GM15510 (cell line): ENCODE results near the gene HOXD8.

ENCODE experiments used
- POLR2A ChIP-seq: IDR thresholded peaks from 3 replicates; pipeline ENCODE4 v1.6.1; 2011; ENCODE audit warnings: borderline replicate concordance; ENCODE audit not compliant: insufficient read length; ENCODE audit errors: extremely low read depth

Gene HOXD8

DNA sequence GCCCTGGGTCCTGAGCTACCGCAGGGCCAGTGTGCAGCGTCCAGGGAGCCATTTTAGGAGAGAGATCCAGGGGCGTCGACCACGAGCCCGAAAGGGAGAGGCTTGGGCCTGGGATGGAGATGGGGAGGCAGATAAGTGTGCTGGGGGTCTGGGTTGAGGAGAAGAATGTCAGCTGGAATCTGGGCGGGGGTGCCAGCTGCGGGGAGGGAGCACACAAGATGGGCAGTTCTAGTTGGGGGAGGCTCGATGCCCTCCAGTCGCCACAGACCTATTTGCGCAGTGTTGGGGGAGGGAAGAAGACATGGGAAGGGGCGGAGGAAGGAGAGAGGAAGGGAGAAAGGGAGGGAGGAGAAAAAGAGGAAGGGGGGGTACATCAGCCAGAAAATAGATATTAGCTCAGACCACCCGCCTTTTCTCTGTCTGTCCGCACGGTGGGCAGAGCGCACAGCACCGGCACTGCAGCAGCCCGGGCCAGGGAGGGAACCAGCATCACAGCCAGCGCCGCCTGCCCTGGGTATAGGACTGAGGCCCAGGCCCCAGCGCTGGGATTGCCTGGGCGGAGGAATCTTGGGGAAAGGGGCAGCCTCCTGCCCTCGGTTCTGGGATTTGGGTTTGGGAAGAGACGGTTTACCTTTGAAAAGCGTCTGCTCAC, 24.3 kb upstream of the HOXD8 start:
- TF ChIP-seq POLR2A: no peak

DNA sequence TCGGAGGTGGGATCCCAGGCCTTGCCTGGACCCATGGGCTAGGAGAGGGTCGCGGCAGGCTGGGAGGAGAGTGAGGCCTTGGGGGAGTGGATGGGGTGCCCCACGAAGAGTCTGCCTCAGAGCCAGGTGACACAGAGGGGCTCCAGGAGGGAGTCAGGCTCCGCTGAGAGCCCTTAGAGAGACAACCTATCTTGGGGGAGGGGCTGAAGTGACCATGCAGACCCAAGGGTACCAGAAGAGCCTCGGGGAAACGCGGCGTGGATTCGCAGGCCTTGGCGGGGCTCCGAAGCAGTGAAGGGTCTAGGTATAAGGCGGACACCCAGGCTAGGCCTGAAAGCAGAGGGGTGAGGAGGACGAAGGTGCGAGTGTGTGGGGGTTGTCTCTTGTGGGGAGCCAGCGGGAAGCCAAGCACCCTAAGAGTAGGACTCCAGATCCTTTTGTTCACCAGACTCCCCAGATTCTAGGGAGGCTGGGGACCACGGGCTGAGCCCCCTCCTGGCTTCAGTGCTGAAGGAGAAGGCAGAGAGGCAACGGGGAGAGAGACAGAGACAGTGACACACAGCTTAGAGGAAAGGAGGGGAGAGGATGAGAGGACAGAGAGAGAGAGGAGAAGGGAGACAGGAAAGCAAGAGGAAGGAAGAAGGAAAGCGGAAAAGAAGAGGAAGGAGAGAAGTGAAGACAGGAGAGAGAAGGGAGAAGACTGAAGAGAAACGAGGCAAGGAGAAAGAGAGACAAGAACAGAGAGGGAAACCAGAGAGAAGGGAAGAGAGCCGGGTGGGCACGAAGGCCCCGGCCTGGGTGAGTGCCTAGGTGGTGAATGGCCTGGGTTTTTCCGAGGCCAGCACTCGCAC, 23.6 kb upstream of the HOXD8 start:
- no peak for TF ChIP-seq POLR2A

DNA sequence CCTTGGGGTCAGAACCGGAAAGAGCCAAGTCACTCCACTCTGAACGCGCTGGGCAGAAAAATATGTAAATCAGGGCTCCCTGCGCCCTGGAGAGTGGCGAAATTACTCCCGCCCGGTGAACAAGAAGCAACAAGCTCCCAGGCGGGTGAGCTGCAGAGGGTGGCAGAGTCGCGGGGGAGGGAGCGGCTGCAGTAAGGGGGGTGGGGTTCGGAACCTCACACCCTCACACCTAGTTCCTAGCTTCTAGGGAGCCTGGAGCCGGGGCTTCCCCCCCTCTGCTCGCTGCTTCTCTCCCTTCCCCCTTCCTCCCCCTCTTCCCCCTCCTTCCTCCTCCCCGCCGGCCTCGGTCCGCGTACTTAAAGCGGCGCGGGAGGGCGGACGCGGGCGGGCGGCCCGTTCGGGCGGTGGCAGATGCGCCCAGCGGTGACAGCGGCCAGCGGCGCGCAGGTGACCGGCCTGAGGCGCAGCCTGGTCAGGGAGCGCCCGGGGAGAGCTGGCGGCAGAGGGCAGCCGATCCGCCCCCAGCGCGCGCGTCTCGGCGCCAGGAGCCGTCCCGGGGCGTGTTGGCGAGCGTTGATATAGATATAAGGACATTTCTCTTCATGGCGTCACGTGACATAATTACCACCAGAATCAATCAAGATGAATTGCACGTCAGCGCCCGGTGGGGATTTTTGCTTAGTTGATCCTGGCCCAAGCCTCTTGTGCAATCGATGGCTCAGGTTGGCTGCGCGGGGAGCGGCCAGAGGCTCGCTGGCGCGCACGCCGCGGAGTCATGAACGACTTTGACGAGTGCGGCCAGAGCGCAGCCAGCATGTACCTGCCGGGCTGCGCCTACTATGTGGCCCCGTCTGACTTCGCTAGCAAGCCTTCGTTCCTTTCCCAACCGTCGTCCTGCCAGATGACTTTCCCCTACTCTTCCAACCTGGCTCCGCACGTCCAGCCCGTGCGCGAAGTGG, 22.6 kb upstream of the HOXD8 start, which contains the start of gene HOXD11:
Gene HOXD11 (plus strand): TSS at position 700 of the 959 bp plus-strand sequence. CDS start 76 bp downstream, at position 776.
- TF ChIP-seq POLR2A: no peak

DNA sequence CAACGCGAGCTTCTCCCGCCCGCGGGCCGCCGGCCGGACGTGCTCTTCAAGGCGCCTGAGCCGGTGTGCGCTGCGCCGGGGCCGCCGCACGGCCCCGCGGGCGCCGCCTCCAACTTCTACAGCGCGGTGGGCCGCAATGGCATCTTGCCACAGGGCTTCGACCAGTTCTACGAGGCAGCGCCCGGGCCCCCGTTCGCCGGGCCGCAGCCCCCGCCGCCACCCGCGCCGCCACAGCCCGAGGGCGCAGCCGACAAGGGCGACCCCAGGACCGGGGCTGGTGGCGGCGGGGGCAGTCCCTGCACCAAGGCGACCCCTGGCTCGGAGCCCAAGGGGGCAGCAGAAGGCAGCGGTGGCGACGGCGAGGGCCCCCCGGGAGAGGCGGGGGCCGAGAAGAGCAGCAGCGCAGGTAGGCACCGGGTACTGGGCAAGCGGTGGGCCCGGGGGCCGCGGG, 21.7 kb upstream of the HOXD8 start:
- no peak for TF ChIP-seq POLR2A

DNA sequence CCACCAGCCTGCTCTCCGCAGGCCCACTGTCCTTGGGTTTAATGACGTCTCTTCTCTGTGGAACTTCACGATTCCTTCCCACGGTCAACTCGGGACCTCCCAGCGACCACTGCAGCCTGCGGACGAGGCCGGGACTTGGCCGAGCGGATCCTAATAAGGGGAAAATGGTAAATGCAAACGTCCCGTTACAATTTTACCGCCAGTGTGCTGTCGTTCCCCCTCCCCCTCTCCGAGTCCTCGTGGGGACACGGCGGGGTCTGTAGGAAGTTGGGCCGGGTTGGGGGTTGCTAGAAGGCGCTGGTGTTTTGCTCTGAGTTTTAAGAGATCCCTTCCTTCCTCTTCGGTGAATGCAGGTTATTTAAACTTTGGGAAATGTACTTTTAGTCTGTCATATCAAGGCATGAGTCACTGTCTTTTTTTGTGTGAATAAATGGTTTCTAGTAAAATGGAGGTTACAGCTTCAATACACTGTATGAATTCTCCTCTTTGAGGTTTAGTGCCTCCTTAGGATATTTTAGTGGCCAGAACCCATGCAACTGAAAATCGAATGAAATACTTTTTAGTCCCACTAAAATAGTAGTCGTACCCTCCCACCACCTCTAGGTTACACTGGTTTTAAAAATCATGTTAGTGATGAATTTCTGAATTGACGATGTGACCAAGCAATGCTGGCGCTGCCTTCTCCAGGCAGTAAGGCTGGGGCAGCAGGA, 20.2 kb upstream of the HOXD8 start:
- TF ChIP-seq POLR2A: no peak

DNA sequence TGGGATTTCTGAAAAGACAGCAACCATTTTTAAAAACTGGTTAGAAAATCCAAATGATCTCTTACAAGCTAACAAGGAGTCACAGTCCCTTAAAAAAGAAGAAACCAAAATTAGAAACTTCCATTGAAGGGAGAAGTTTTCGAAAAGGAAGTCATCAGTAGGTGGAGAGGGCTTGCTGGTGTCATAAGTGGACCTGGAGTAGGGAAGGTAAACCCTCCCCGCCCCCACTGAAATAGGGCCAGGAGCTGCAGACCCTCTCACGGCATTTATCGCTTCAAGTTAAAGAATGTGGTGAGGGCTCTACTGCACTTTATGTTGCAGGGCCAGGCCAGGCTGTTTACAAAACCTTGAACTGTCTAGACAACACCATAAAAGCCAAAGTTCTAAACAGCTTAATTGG, 19.6 kb upstream of the HOXD8 start:
- no peak for TF ChIP-seq POLR2A

DNA sequence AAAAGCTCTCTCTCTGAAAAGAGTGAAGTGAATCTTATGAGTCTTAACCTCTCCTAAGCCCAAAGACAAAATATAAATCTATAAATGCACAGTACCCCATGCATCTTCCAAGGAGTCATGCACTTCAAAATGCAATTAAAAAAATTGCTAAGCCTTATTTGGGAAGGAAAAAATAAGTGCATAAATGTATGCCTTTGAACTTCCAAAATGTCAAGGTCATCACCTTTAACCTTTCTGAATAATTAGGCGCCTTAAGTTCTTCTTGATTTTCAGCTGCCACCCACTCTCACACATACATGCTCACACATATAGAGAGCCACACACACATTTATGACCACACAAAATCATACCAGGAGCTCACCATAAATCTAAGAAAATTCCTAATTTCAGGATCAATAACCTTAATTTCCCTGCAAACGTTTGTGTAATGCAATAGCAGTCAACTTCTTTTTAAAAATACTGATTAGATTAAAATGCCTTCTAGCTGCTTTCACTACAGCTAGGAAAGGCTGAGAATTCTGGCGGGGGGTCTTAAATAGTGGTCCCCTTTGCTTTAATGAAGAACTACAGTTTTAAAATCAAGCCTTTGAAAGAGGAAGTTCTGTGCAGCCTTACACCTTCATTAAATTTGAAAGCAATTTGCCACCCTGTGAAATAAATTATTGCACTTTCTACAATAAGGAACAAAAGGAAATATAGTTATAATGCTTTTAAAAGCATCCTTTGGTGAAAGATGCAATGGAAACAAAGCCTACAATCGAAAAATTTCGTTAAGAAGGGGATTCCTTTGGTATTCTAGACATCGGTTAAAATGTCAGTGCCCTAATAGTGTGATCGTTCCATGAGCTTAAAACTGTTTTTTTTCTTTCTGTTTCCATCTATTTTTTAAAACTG, 18.8 kb upstream of the HOXD8 start:
- TF ChIP-seq POLR2A: no peak

DNA sequence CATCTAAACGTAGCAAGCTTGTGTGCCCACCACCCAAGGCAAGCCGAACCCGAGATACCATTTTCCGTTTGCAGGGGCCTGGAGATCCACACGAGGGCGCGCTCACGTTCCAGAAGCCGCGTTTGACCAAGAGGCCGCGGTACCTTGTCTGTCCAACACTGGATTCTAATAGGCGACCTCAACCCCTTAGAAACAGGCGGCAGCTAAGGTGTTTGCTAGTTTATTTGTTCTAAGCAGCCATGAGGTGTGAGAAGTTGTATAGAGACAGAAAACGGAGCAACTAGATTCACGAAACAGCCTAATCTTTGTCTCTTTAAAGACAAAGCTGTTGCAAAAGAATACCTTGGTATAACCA, 18.2 kb upstream of the HOXD8 start:
- no peak for TF ChIP-seq POLR2A

DNA sequence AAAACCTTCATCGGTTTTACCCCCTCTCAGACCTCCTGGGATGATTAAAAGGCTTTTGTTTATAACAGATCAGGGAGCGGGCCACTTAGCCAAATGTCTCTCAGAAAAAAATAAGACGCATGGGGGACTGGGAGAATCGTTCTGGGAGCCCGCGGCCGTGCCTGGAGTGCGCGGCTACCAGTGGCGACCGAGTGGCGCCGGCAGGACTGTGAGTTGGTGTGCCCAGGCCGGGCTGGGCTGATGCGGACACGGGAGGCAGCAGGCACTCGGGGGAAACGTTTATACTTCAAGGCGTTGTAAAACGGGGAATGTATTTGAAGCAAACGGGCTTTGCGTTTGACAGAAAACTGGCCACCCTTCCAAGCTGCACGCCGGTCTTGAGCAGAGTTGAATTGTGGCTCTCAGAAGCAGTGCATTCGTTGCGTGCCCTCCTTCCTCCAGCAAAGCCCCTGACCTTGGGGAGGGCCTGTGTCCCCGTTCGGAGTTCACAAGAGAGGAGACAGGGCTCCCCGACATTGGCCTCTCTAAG, 17.6 kb upstream of the HOXD8 start:
- no peak for TF ChIP-seq POLR2A

DNA sequence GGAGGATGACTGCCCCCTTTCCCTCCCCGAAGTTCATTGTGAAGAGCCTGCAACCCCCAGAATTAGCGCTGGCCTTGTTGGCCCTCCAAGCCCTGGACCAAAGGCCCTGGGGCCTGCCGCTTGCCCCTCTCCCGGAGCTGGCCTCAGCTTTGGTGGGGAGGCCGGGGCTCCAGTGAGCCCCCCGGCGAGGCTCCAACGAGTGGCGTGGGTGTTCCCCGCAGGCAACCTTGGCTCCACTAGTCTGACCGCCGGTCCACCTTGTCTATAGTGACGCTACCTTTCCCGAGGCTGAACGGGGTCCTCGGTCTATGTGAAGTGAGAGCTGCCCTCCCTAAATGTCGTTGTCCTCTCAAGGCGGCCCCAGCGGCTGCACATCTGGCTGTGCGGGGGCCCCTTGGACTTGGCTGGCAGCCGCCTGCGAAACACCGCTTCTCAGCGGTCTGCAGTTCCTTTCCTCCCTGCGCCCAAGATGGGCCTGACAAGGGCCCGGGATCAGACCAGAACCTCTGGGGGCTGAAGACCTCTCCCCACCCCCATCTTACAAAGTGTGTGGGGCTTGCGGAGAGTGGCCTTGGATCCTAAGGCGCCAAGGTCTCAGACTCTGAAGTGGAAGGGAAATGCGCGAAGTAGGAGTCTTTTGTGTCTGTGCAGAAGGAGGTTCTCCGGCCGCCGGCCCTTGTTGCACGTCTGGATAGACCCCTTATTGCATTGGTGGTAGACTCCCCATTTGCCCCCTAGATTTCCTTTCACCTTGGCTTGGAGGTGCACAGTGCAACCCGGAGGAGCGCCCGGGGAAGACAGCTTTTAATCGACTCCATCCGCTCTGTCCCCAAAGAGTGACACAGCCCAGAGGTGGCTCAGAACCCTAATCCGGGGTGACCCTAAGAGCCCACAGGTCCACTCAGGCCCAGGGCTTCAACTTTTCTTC, 16.9 kb upstream of the HOXD8 start:
- no peak for TF ChIP-seq POLR2A

DNA sequence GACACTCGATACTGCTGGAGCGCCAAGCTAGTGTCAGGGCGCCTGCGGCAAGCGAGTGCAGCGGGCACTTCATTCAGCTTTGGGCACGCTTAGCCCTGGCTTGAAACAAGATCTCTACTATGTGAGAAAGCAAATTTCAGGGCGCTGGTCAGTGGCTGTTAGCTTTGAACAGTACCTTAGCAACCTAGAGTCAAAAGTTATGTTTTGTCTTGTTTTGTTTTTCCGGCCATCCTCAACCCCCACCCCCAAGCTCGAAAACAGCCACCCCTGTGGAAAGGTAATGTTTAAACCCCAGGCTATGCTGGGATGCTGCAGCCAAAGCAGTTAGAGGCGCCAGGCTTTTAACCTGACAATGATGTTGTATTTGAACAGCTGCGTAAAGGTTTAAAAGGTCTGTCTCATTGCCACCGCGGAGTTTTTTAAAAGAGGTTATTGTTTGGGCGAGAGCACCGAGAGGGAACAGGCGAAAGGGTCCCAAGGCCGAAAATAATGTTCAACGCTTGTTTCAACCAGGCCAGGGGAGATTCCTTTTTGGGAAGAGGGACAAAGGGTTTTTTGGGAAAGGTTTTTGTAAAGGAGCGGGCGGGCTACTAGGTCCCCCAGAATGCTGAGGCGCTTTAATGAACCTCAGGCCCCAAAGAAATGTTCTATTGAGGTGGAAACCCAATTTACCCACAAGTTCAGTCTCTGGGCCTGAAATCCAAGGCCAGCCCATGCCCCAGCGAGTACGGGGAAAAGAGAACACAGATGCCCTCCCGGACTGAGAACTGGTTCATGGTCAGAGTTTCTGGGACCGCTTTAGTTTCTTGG, 15.2 kb upstream of the HOXD8 start:
- no peak for TF ChIP-seq POLR2A
